Activated B cell treated with CpG ODN at 0.5 μM for 24 hours (primary cell): ENCODE data around the gene EHMT2. TPM values are rescaled to one million over a fixed set of nuclear protein-coding genes. Genes with fewer than 3 reads are reported as not detected.
"Not testable (repeated sequence)": the region's sequence is repeated elsewhere in the genome, so short reads cannot be mapped to it uniquely, and the experiment has no call there.

Experiments
- ATAC-seq: fragments of 200-7000 bp; cut with Tn5 transposase; one replicate; pipeline ENCODE4 v1.10.0; 2021; ENCODE audit warnings: low read depth, mild to moderate bottlenecking, moderate library complexity
- CTCF ChIA-PET: fragments of 350-600 bp; sonication (Branson Sonifier 250); formaldehyde crosslinking; loops from one replicate; lab custom pipeline; 2021; ENCODE audit warnings: antibody characterized with exemption; lab: Charles Lee
- POLR2A ChIA-PET: fragments of 350-600 bp; sonication (Branson Sonifier 250); formaldehyde crosslinking; loops from one replicate; lab custom pipeline; 2021; ENCODE audit warnings: antibody characterized with exemption; lab: Charles Lee
- DNase-seq: peaks from one replicate; pipeline ENCODE4 v3.0.0; 2022
- H3K27ac Mint-ChIP-seq: one replicate; pipeline ENCODE4 v1.8.0; 2020; ENCODE audit warnings: mixed read lengths
- H3K27me3 Mint-ChIP-seq: one replicate; pipeline ENCODE4 v1.8.0; 2021; ENCODE audit warnings: mixed read lengths
- H3K36me3 Mint-ChIP-seq: one replicate; pipeline ENCODE4 v1.8.0; 2021; ENCODE audit warnings: low read depth, mixed read lengths
- H3K4me1 Mint-ChIP-seq: one replicate; pipeline ENCODE4 v1.8.0; 2021; ENCODE audit warnings: mixed read lengths
- H3K4me3 Mint-ChIP-seq: one replicate; pipeline ENCODE4 v1.8.0; 2020; ENCODE audit warnings: mild to moderate bottlenecking, mixed read lengths
- H3K9me3 Mint-ChIP-seq: one replicate; pipeline ENCODE4 v1.8.0; 2020; ENCODE audit warnings: mixed read lengths
- intact Hi-C: fragments of 100-400 bp; cut with micrococcal nuclease; formaldehyde crosslinking; loops from one replicate; pipeline ENCODE4 v1.15.1; 2024
- total RNA-seq: library from RNA; stranded (reverse); gene quantifications from 2 replicates; pipeline ENCODE4 v1.2.3, GENCODE V29; 2022
- TF ChIP-seq, protein P1 (sequence below): fragments of 200-600 bp; IDR thresholded peaks from one replicate; pipeline ENCODE4 v1.8.0; 2022; ENCODE audit warnings: antibody characterized with exemption, mild to moderate bottlenecking

The EHMT2 gene
- total RNA-seq, 1 donor from 2014 or later, result 58.4 TPM

DNA sequence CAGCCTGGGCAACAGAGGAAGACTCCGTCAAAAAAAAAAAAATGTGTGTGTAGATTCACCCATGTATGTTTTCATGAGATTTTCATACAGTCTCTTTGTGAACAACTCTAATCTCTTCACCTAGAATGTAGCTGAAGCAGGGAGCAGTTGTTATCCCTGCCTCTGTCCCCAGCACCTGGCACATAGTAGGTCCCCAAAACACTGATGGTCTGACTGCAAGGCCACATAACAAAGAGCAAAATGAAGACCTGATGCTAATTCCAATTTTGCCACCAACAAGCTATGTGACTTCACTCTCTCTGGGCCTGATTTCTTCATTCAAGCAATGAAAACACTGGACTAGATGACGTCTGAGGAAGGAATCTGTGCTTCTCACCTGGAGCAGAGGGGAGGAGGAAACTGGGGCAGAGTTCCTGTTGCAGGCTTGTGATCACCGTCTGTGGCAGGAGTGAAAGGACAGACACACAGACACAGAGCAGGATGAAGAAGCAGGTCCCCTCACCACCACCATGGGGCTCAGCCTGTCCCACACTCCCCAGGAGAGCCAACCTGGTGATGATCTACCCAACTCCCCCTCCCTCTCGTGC, 23.3 kb downstream of the EHMT2 start:
- DNase-seq (no peak), ATAC-seq (no peak)
- Mint-ChIP-seq H3K27me3 (peaks cover 1% of the 10 kb centered on the region), H3K4me1 (no peaks in the 10 kb centered on the region), H3K4me3 (no peak overlapping the region), H3K27ac (no peak overlapping the region), H3K36me3 (no peaks in the 10 kb centered on the region), H3K9me3 (no peaks in the 10 kb centered on the region)
- TF ChIP-seq, protein P1, sequence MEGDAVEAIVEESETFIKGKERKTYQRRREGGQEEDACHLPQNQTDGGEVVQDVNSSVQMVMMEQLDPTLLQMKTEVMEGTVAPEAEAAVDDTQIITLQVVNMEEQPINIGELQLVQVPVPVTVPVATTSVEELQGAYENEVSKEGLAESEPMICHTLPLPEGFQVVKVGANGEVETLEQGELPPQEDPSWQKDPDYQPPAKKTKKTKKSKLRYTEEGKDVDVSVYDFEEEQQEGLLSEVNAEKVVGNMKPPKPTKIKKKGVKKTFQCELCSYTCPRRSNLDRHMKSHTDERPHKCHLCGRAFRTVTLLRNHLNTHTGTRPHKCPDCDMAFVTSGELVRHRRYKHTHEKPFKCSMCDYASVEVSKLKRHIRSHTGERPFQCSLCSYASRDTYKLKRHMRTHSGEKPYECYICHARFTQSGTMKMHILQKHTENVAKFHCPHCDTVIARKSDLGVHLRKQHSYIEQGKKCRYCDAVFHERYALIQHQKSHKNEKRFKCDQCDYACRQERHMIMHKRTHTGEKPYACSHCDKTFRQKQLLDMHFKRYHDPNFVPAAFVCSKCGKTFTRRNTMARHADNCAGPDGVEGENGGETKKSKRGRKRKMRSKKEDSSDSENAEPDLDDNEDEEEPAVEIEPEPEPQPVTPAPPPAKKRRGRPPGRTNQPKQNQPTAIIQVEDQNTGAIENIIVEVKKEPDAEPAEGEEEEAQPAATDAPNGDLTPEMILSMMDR, result no peak
- intact Hi-C loops, result no loop called here
- POLR2A ChIA-PET, result no interaction called here
- CTCF ChIA-PET, result interaction anchor here (0.6 kb wide), 1 partner anchor 10 kb away, joined by 3 read pairs; no protein-coding TSS in a partner anchor

DNA sequence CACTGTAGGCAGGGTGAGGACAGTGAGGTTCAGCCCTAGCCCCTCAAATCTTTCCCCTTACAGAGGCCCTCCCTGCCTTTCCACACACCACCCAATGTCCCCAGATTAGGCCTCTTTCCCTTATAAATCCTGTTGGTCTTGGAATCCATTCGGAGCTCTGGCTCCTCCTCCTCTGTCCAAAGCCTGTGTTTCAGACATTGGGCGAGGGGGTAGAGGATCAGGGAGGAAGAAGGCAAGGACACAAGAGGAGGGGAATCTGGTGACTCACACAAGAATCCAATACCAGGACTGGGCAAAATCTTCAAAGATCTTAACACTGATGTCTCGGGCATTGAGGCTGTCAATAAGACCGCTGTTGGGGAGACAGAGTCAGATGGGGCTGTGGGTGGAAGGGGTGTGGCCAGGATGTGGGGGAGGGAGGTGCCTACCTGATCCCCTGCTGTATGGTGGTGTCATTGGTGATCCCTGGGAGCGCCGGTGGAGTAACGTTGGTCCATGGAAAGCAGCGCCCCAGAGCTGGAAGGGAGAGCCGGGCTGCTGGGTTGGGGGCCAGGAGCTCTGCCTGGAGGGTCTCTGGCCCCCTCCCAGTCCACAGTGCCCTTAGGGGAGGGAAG, 26.3 kb downstream of the EHMT2 start:
- no peak overlapping the region for H3K4me3 Mint-ChIP-seq
- no peaks in the 10 kb centered on the region for H3K36me3 Mint-ChIP-seq
- DNase-seq (no peak), ATAC-seq (no peak)
- H3K9me3 Mint-ChIP-seq, result no peaks in the 10 kb centered on the region
- TF ChIP-seq, protein P1, result no peak
- H3K4me1 Mint-ChIP-seq, result no peaks in the 10 kb centered on the region
- POLR2A ChIA-PET, result no interaction called here
- intact Hi-C loops, result no loop called here
- CTCF ChIA-PET, result no interaction called here
- H3K27me3 Mint-ChIP-seq, result peaks cover 1% of the 10 kb centered on the region
- no peak overlapping the region for H3K27ac Mint-ChIP-seq

DNA sequence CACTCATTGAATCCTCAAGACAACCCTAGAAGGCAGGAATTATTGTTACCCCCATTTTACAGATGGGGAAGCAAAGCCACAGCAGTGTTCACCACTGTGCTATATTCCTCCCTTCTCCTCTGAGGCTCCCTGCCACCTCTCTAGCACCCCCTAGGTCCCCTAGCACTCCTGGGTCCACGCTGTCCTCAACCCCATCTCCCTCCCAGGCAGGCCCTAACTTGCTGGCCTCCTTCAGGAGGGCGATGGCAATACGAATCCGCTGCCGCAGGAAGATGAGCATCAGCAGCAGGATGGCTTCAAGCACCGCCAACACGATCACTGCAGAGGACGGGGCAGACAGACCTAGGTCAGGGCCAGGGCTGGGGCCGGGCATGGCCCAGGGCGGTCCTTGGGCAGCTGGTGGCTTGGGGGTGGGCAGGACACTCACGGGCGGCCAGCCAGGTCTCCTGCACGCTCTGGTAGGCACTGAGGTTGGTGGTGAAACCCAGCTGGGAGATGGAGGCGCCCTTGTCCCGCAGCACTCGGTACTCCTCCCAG, 27.0 kb downstream of the EHMT2 start:
- TF ChIP-seq, protein P1, result no peak
- Mint-ChIP-seq H3K27ac (no peak overlapping the region), H3K4me3 (no peak overlapping the region), H3K27me3 (peaks cover 1% of the 10 kb centered on the region), H3K9me3 (no peaks in the 10 kb centered on the region), H3K4me1 (no peaks in the 10 kb centered on the region), H3K36me3 (no peaks in the 10 kb centered on the region)
- CTCF ChIA-PET, result no interaction called here
- POLR2A ChIA-PET, result no interaction called here
- intact Hi-C loops, result no loop called here
- no peak for DNase-seq
- no peak for ATAC-seq

DNA sequence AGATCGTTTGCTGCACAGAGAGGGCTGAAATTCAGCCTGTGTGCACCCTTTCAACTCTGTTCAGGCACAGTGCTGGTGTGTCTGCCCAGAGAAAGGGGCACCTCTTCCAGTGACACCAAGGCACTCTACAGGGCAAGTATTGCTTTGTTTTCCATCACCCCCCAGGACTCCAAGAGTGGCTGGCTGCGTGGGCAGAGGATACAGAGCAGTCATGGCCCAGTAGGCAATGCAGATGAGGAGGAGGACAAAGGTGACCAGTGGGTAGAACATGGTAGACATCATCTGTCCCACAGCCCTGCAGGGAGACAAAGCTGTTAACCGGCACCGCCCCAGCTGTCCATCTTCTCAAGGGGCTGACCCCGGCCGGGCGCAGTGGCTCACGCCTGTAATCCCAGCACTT, 28.2 kb downstream of the EHMT2 start:
- H3K4me1 Mint-ChIP-seq, result no peaks in the 10 kb centered on the region
- H3K27me3 Mint-ChIP-seq, result peaks cover 1% of the 10 kb centered on the region
- ChIA-PET CTCF (no interaction called here), POLR2A (interaction anchor here (0.6 kb wide), 1 partner anchor 337 kb away, joined by 3 read pairs; no protein-coding TSS in a partner anchor)
- H3K4me3 Mint-ChIP-seq, result no peak overlapping the region
- H3K36me3 Mint-ChIP-seq, result no peaks in the 10 kb centered on the region
- no peak for ATAC-seq
- H3K27ac Mint-ChIP-seq, result no peak overlapping the region
- DNase-seq, result no peak
- intact Hi-C loops, result no loop called here
- no peaks in the 10 kb centered on the region for H3K9me3 Mint-ChIP-seq
- TF ChIP-seq, protein P1, result no peak

DNA sequence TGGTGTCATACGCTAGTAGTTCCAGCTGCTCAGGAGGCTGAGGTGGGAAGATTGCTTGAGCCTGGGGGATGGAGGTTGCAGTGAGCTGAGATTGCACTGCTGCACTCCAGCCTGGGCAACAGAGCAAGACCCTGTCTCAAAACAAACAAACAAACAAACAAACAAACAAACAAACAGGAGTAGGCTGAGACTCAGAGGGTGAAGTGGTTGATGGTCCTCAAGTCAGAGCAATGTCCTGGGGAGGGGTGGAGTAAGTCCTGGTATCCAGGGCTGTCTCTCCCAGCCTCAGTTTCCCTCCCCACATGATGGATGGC, 28.9 kb downstream of the EHMT2 start:
- H3K36me3 Mint-ChIP-seq, CTCF ChIA-PET, H3K27ac Mint-ChIP-seq, H3K4me3 Mint-ChIP-seq, H3K27me3 Mint-ChIP-seq, DNase-seq, ATAC-seq, H3K4me1 Mint-ChIP-seq, H3K9me3 Mint-ChIP-seq, intact Hi-C loops: not testable (repeated sequence)
- POLR2A ChIA-PET, result interaction anchor here (0.5 to 1.0 kb wide), 2 partner anchors 19 to 30 kb away, joined by 3 to 5 read pairs; no protein-coding TSS in a partner anchor
